NCI-H146 treated with DMSO at 0.1 percent for 48 hours (cell line): Measurements from ENCODE around the gene CNTN4.
"Not testable (repeated sequence)": the region's sequence is repeated elsewhere in the genome, so short reads cannot be mapped to it uniquely, and the experiment has no call there.

ENCODE experiments used
- DNase-seq: peaks from one replicate; lab custom pipeline; 2025; ENCODE audit not compliant: unreplicated experiment; lab: John Stamatoyannopoulos, UW

The CNTN4 gene

GRCh38 chr3:2774481-2775249 lies 676.0 kb downstream of the CNTN4 start:
- no peak for DNase-seq

GRCh38 chr3:2783261-2783660 lies 684.6 kb downstream of the CNTN4 start:
- no peak for DNase-seq

GRCh38 chr3:2784627-2785026 lies 686.0 kb downstream of the CNTN4 start:
- DNase-seq: no peak

GRCh38 chr3:2790266-2790815 lies 691.7 kb downstream of the CNTN4 start:
- DNase-seq: no peak

- DNase-seq: no peak
Observed at GRCh38 chr3:2792432-2792831, 693.8 kb downstream of the CNTN4 start.

- DNase-seq: no peak
Observed at GRCh38 chr3:2793987-2794386, 695.3 kb downstream of the CNTN4 start.

- DNase-seq: no peak
Observed at GRCh38 chr3:2802429-2802828, 703.8 kb downstream of the CNTN4 start.

GRCh38 chr3:2807514-2807913 lies 708.8 kb downstream of the CNTN4 start:
- DNase-seq: no peak

GRCh38 chr3:2810723-2811122 lies 712.1 kb downstream of the CNTN4 start:
- no peak for DNase-seq

GRCh38 chr3:2819571-2819970 lies 720.9 kb downstream of the CNTN4 start:
- DNase-seq: no peak

GRCh38 chr3:2820982-2821381 lies 722.3 kb downstream of the CNTN4 start:
- DNase-seq: not testable (repeated sequence)

- DNase-seq: no peak
Observed at GRCh38 chr3:2822611-2823010, 723.9 kb downstream of the CNTN4 start.

GRCh38 chr3:2823031-2823430 lies 724.4 kb downstream of the CNTN4 start:
- DNase-seq: no peak

- DNase-seq: no peak
Observed at GRCh38 chr3:2823437-2824211, 725.0 kb downstream of the CNTN4 start.

GRCh38 chr3:2826036-2826435 lies 727.4 kb downstream of the CNTN4 start:
- DNase-seq: no peak

- DNase-seq: no peak
Observed at GRCh38 chr3:2826453-2826852, 727.8 kb downstream of the CNTN4 start.

GRCh38 chr3:2837239-2837638 lies 738.6 kb downstream of the CNTN4 start:
- no peak for DNase-seq

GRCh38 chr3:2837910-2838309 lies 739.2 kb downstream of the CNTN4 start:
- no peak for DNase-seq

- no peak for DNase-seq
Observed at GRCh38 chr3:2838546-2839157, 740.0 kb downstream of the CNTN4 start.

GRCh38 chr3:2839876-2840275 lies 741.2 kb downstream of the CNTN4 start:
- DNase-seq: no peak

GRCh38 chr3:2847062-2847841 lies 748.6 kb downstream of the CNTN4 start:
- DNase-seq: peak; percentile 7
